Stimulated activated CD4-positive, alpha-beta T cell treated with anti-CD3 and anti-CD28 coated beads, Interleukin-15, amount 100 ng/mL, for 1 hour (primary cell): ENCODE results near the gene MGMT.
A peak's percentile ranks its signal among the peaks of the same experiment; 100 is the strongest.
"Not testable (repeated sequence)": the region's sequence is repeated elsewhere in the genome, so short reads cannot be mapped to it uniquely, and the experiment has no call there.

ENCODE experiments used
- DNase-seq, 2 donors: peaks; one replicate each; pipeline ENCODE4 v3.0.0-alpha.2; 2020; ENCODE audit warnings: low read depth in 1 of 2, low spot score in 1 of 2

The MGMT gene

DNA sequence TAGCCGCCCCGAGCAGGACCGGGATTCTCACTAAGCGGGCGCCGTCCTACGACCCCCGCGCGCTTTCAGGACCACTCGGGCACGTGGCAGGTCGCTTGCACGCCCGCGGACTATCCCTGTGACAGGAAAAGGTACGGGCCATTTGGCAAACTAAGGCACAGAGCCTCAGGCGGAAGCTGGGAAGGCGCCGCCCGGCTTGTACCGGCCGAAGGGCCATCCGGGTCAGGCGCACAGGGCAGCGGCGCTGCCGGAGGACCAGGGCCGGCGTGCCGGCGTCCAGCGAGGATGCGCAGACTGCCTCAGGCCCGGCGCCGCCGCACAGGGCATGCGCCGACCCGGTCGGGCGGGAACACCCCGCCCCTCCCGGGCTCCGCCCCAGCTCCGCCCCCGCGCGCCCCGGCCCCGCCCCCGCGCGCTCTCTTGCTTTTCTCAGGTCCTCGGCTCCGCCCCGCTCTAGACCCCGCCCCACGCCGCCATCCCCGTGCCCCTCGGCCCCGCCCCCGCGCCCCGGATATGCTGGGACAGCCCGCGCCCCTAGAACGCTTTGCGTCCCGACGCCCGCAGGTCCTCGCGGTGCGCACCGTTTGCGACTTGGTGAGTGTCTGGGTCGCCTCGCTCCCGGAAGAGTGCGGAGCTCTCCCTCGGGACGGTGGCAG lies at the start of gene MGMT:
MGMT (plus strand) TSS at position 539 of the 656 bp plus-strand sequence.
- peak; percentile 97 to 99 for DNase-seq

DNA sequence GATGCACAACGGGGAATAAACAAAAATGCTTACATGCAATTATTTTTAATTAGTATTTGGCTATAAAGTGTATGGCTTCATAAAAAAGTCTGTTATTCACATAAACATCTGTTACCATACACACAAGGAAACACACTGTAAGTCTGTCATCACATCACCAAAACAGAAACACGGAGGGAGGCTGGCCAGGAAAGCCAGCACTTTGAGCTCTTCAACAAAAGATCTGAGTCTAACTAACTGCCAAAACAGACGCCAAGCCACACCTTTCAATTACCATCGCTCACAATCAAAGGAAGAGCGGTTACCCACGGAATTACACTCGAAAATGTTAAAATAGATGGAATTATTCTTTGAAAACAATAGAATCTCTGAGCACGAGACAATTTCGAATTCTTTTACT lies 49.2 kb upstream of the MGMT start:
- DNase-seq = no peak

DNA sequence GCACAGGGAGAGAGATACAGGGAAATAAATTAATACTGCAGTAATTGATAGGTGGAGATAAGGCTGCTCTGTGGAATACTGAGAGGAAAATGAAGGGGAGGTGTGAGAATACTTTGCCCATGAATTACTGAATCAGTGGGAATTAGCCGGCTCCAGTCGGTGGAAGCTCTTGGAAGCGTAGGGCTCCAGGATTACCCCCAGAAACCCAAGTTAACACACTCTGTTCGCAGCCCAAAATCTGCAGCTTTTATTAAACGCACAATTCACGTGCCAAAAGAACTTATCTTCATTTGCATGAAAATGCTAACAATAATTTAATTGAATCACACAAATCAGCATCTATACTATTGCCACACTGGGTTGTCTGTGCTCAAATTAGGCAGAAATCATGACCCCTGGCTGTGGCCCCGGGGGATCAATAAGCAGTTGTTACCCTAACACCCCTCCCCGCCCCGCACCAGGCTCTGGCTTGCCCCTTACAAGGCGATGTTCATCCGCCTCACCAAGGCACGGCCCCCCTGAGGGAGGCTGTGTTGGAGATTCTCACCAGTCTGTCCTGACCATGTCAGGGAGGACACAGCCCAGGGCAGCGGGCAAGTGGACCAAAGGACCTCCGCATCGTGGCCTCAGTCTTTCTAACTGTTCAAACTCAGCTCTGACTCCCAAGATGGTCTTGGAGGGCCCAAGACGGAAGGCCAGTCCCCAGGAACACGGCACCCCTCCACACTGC lies 48.4 kb upstream of the MGMT start:
- DNase-seq = no peak

DNA sequence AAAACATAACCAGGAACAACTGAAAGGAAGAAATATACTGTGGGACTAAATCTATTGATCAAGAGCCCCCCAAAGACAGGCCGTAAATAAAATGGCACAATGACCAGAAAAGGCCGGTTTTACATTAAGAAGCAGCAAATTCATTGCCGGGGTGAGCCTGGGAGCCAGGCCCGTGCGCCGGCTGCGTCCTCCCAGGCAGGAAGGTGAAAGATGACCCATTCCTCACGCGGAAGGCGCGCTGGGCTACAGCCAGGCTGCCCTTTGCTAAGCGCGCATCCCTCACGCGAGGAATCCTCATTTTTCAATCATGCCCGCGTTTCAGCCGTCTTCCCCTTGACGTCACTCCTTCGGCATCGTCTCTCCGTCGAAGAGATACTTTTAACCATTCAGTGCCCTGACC lies 47.6 kb upstream of the MGMT start:
- DNase-seq = no peak

- no peak for DNase-seq
Observed at GRCh38 chr10:129421399-129422010, 45.5 kb upstream of the MGMT start.

- DNase-seq = no peak
Observed at GRCh38 chr10:129424978-129425377, 42.1 kb upstream of the MGMT start.

GRCh38 chr10:129426606-129427005 lies 40.4 kb upstream of the MGMT start:
- DNase-seq = no peak

DNA sequence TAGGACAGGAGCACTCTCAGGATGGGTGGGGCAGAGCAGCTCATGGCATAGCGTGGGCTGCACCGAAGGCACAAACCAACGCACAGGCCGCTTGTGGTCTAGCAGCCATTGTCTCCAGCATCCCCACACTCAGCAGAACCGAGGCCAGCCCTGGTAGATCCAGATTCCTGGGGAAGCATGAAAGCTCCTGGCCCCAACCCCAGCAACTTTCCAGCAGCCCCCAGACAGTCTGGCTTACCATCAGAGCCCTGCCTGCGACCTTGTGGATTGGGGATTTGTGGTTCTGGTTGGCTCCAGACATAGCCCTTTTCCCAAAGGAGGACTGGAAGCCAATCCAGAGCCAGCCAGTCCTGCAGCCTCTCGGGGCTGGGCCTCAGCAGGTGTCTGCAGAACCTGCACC lies 33.8 kb upstream of the MGMT start:
- no peak for DNase-seq

- DNase-seq = not testable (repeated sequence)
Observed at GRCh38 chr10:129435724-129436123, 31.3 kb upstream of the MGMT start.

- DNase-seq = no peak
Observed at GRCh38 chr10:129438024-129438423, 29.0 kb upstream of the MGMT start.

- DNase-seq = no peak
Observed at GRCh38 chr10:129440247-129440646, 26.8 kb upstream of the MGMT start.

- no peak for DNase-seq
Observed at GRCh38 chr10:129440722-129441316, 26.2 kb upstream of the MGMT start.

DNA sequence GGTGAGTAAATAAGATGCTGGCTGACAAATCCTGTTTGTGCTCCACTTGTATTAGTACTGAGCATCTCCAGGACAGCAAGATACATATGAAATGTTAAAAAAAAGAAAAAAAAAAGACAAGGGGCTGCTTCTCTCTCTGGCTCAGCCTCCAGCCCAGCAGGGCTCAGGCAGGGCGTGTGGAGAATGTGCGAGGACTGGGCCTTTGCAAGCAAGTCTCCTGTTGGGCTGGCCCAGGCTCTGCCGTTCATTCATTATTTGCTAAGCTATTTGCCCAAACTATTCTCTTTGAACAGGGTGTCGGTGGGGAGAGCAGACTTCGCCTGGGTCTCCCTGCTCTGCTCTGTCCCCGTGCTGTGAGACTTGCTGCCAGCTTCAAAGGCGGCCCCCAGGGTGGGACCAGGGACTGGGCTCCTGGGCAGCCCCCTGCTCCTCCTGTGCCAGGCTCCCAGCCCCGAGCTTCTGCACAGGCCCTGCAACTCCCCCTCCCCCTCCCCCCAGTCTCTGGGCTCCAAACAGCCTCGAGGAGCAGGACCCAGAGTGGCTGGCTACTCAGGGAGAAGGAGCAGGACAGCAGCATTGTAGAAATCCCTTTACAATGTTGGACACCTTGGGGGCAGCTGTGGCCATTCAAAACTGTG lies 25.6 kb upstream of the MGMT start:
- DNase-seq = no peak

DNA sequence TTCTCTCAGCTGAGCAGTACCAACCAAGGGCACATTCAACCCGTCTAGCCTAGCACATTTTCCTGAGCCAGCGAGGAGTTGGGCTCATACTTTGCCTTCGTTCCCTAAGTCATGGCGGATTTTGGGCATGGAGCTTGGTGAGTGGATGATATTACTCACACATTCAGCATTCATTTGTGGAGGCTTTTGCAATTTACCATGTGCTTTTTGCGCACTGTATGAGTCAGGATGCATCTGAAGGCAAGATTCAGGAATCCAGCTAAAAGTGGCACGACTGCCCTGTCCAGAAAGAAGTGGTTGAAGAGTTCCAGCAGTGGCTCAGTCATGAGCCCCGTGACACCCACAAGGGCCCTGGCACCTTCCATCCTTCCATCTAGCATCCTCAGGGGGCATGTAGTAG lies 24.2 kb upstream of the MGMT start:
- no peak for DNase-seq

DNA sequence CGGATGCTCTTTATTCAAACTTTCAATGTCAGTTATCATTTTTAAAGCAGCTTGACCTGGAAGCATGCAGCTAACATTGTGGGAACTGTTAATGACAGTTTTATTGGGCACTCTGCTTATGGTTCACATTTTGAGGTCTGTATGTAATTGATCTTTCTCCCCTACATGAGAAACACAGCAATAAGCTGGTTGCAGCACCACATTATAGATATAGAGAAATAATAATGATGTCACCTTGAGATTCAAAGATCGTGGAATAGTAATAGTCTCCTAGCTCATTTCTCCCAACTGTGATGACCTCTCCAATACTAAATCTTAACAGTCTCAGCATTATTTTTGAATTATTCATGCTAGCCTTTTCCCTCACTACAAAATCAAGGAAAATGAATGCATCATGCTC lies 22.7 kb upstream of the MGMT start:
- no peak for DNase-seq

GRCh38 chr10:129445436-129446182 lies 21.4 kb upstream of the MGMT start:
- no peak for DNase-seq

DNA sequence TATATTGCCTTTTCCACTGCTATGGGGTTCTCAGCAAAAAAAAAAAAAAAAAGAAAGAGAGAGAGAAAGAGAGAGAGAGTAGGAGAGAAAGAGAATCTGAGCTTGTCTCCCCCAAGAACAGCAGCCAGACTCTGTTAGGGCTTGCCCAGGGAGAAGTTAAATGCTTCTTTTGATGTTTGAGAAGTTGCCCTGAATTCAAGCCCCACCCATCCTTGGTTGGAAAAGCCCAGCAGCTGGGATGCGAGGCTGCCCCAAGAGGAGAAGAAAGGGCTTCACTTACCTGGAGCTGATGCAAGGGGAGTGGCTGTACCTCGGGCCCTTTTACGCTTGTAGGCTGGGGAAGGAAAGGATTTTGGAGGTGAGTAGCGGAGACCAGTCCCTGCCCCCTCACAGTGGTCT lies 20.9 kb upstream of the MGMT start:
- no peak for DNase-seq

GRCh38 chr10:129447486-129447885 lies 19.6 kb upstream of the MGMT start:
- no peak for DNase-seq

DNA sequence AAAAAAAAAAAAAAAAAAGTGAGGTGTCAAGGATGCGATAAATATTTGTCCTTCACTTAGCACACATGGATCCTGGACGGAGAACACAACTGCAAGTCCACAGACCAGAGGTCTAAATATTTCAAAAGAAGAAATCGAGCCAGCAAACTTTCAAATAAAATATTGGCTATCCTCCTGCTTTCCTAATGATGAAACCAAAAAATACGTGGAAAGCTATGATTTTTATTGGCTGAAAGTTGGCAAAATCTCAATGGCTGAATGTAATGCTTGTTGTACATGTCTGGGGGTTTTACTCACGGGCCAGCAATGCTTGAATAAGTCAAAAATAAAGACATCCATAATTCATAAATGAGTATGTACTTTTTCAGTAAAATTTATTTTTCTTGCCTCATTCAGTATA lies 19.0 kb upstream of the MGMT start:
- no peak for DNase-seq

DNA sequence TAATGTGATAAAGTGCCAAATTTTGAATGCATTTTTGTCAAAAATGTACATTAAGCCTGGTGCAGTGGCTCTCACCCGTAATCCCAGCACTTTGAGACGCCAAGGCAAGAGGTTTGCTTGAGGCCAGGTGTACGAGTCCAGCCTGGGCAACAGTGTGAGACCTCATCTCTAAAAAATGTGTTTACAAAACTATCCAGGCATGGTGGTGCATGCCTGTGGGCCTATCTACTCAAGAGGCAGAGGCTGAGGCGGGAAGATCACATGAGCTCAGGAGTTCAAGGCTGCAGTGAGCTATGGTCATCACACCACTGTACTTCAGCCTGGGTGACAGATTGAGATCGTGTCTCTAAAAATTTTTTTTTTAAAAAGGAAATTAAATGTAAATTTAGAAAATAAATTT lies 18.5 kb upstream of the MGMT start:
- DNase-seq = no peak

GRCh38 chr10:129449893-129450292 lies 17.1 kb upstream of the MGMT start:
- no peak for DNase-seq
